SH-SY5Y (cell line): ENCODE measurements around the gene STK11.

Experiments
- GATA2 ChIP-seq: IDR thresholded peaks from 2 replicates; pipeline ENCODE4 v1.6.1; 2011; ENCODE audit warnings: mild to moderate bottlenecking, low read depth, low read length
- GATA3 ChIP-seq: IDR thresholded peaks from 2 replicates; pipeline ENCODE4 v1.6.1; 2011; ENCODE audit warnings: low read depth, mild to moderate bottlenecking, low read length, moderate library complexity

The STK11 gene

GRCh38 chr19:1260749-1261537, 55.4 kb downstream of the STK11 start:
- TF ChIP-seq GATA3 (no peak), GATA2 (no peak)

GRCh38 chr19:1261538-1261797, 55.9 kb downstream of the STK11 start:
- TF ChIP-seq GATA3 (no peak), GATA2 (no peak)

- TF ChIP-seq GATA3 (no peak), GATA2 (no peak)
Measured at GRCh38 chr19:1261798-1262622, 56.4 kb downstream of the STK11 start.

GRCh38 chr19:1262623-1263123, 57.1 kb downstream of the STK11 start:
- TF ChIP-seq GATA3 (no peak), GATA2 (no peak)

- no peak for TF ChIP-seq GATA3
- no peak for TF ChIP-seq GATA2
Measured at GRCh38 chr19:1263188-1263587, 57.6 kb downstream of the STK11 start.

- TF ChIP-seq GATA2 (no peak), GATA3 (no peak)
Measured at GRCh38 chr19:1264801-1265614, 59.4 kb downstream of the STK11 start.

DNA sequence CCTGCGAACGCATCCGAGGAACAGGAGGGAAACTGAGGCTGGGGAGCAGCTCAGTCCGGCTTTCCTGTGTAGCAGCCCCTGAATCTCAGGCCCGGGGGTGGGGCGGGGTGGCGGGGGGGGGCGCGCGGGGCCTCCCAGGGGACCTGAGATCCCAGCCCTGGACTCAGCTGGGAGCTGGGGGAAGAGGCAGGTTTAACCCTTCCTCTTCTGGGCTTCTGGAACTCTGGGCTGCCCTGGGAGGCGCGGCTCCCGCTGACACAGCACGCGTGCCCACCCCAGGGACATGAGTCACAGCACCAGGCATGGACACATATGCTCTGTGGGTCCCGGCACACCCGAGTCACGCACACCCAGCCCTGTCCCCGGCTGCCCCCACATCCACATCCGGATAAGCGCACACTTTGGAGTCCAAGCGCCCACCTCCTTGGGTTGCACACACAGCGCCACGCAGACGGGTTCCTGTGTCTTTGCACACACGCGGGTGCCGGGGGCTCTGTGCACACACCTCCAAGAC, 60.1 kb downstream of the STK11 start:
- no peak for TF ChIP-seq GATA2
- no peak for TF ChIP-seq GATA3

DNA sequence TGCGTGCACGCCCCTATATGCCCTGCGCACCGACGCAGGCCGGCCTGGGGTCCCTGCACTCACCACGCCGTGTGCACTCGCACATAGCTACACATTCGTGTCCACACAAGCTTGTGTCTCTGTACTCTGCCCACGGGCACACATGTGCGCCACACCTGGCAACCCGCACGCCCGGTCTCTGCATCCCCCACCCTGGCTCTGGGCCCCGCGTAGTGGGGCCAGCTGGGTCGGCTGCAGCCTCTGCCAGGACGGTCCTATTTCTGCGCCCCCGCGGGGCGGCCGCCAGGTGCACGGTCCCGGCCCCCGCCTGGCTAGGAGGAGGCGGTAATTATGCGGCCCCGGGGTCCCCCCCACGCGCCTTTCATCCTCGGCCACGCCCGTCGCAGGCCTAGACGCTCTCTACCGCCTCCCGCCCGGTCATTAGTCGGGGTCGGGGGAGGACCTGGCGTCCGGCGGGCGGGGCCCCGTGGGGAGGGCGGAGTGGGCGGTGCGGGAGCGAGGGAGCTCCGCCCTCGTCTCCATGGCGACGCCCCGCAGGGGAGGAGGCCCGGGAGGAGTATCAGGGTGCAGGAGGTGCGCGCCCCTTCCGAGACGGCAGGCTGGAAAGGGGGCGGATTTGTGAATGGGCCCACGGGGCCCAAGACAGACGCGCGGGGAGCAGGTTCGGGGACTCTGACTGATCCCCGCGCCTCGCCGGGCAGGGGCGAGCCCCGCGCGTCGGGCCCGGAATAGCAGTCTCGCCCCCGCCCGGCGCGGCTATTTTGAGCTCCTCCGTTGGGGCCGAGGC, 60.7 kb downstream of the STK11 start:
- TF ChIP-seq GATA3 = no peak
- TF ChIP-seq GATA2 = no peak

DNA sequence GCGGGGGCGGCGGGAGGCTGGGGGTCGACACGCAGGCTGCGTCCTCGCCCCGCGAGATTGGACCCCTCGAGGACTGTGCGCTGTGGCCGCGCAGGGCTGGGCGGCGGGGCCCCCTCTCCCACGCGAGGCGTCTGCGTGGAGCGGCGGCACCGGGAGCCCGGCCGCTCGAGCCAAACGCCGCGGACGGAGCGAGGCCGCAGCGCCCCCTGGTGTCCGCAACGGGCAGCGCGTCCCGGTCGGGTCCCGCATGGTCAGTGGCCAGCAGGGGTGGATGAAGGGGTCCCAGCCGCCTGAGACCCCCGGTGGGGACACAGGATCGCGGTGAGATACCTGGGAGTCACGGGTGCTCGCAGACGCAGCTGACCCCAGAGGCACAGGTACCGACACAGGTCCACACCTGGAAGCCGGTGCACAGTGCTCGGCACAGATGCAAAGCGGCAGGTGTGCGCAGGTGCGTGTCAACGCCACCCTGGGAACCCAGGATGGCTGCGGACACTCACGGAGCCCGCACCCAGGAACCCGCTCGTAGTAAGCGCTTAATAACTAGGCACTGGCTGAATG, 61.4 kb downstream of the STK11 start:
- no peak for TF ChIP-seq GATA3
- no peak for TF ChIP-seq GATA2

- TF ChIP-seq GATA3 (no peak), GATA2 (no peak)
Measured at GRCh38 chr19:1267477-1268225, 62.1 kb downstream of the STK11 start.

GRCh38 chr19:1268226-1269064, 62.9 kb downstream of the STK11 start:
- TF ChIP-seq GATA2 (no peak), GATA3 (no peak)
